GM12878 (cell line): ENCODE data around the gene CPSF4.
"Not testable (repeated sequence)": the region's sequence is repeated elsewhere in the genome, so short reads cannot be mapped to it uniquely, and the experiment has no call there.

Source experiments
- BMI1 ChIP-seq: fragments of 450-650 bp; IDR thresholded peaks from 2 replicates; pipeline ENCODE4 v1.6.1; 2016; ENCODE audit warnings: mild to moderate bottlenecking, moderate library complexity, borderline replicate concordance
- GABPA ChIP-seq: IDR thresholded peaks from 2 replicates; pipeline ENCODE4 v1.6.1; 2014; ENCODE audit warnings: antibody characterized with exemption, low read depth, mild to moderate bottlenecking, inconsistent platforms
- KDM1A ChIP-seq: fragments of 200-600 bp; sonication (generic); IDR thresholded peaks from 2 replicates; pipeline ENCODE4 v1.6.1; 2016; ENCODE audit warnings: borderline replicate concordance
- MXI1 ChIP-seq: fragments of 150-350 bp; IDR thresholded peaks from 2 replicates; pipeline ENCODE4 v1.6.1; 2011; ENCODE audit warnings: low read depth, mild to moderate bottlenecking, inconsistent platforms, low read length, improper control_type of control experiment
- SUPT20H ChIP-seq: IDR thresholded peaks from 2 replicates; pipeline ENCODE4 v1.6.1; 2011; ENCODE audit warnings: low read depth, mild to moderate bottlenecking, low read length, moderate library complexity, borderline replicate concordance; ENCODE audit not compliant: control insufficient read depth
- ZZZ3 ChIP-seq: IDR thresholded peaks from 2 replicates; pipeline ENCODE4 v1.6.1; 2011; ENCODE audit warnings: low read depth; ENCODE audit not compliant: control insufficient read depth, insufficient read length
- TF ChIP-seq, protein P1 (sequence below), 3 experiments: IDR thresholded peaks in 2 of 3; conservative IDR thresholded peaks in 1 of 3; 2 replicates each; pipeline ENCODE4 v1.5.1; 2011; ENCODE audit warnings: low read depth in 3 of 3, low read length in 3 of 3, mild to moderate bottlenecking in 3 of 3, control low read depth in 2 of 3, moderate library complexity in 2 of 3, inconsistent platforms in 1 of 3, mixed read lengths in 1 of 3; ENCODE audit not compliant: control insufficient read depth in 2 of 3, insufficient read depth in 1 of 3; ENCODE audit errors: extremely low read depth in 1 of 3
- TF ChIP-seq, protein P2 (sequence below): IDR thresholded peaks from 2 replicates; pipeline ENCODE4 v1.6.1; 2012; ENCODE audit warnings: mild to moderate bottlenecking, low read depth, low read length

DNA sequence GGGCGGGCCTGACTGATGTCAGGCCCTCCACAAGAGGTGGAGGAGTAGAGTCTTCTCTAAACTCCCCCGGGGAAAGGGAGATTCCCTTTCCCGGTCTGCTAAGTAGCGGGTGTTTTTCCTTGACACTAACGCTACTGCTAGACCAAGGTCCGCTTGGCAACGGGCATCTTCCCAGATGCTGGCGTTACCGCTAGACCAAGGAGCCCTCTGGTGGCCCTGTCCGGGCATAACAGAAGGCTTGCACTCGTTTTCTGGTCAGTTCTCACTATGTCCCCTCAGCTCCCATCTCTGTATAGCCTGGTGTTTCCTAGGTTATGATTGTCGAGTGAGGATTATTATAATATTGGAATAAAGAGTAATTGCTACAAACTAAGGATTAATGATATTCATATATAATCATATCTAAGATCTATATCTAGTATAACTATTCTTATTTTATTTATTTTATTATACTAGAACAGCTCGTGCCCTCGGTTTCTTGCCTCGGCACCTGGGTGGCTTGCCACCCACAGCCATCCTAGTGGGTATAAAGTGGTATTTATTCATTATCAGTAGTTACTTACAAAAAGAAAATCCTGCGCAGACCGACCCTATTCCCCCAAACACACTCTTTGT, 23.1 kb upstream of the CPSF4 start:
- TF ChIP-seq, protein P1, sequence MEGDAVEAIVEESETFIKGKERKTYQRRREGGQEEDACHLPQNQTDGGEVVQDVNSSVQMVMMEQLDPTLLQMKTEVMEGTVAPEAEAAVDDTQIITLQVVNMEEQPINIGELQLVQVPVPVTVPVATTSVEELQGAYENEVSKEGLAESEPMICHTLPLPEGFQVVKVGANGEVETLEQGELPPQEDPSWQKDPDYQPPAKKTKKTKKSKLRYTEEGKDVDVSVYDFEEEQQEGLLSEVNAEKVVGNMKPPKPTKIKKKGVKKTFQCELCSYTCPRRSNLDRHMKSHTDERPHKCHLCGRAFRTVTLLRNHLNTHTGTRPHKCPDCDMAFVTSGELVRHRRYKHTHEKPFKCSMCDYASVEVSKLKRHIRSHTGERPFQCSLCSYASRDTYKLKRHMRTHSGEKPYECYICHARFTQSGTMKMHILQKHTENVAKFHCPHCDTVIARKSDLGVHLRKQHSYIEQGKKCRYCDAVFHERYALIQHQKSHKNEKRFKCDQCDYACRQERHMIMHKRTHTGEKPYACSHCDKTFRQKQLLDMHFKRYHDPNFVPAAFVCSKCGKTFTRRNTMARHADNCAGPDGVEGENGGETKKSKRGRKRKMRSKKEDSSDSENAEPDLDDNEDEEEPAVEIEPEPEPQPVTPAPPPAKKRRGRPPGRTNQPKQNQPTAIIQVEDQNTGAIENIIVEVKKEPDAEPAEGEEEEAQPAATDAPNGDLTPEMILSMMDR (IDR thresholded peaks at IDR 0.05 in 2 of 3, conservative IDR thresholded peaks at IDR 0.05 in 1 of 3; ENCODE audit: control insufficient read depth in 2 of 3, extremely low read depth in 1 of 3, insufficient read depth in 1 of 3, low read depth in 3 of 3, low read length in 3 of 3) = peak; percentile 34 to 68 (median 41)
- TF ChIP-seq MXI1, GABPA, ZZZ3, KDM1A, SUPT20H, BMI1: not testable (repeated sequence)
- TF ChIP-seq, protein P2, sequence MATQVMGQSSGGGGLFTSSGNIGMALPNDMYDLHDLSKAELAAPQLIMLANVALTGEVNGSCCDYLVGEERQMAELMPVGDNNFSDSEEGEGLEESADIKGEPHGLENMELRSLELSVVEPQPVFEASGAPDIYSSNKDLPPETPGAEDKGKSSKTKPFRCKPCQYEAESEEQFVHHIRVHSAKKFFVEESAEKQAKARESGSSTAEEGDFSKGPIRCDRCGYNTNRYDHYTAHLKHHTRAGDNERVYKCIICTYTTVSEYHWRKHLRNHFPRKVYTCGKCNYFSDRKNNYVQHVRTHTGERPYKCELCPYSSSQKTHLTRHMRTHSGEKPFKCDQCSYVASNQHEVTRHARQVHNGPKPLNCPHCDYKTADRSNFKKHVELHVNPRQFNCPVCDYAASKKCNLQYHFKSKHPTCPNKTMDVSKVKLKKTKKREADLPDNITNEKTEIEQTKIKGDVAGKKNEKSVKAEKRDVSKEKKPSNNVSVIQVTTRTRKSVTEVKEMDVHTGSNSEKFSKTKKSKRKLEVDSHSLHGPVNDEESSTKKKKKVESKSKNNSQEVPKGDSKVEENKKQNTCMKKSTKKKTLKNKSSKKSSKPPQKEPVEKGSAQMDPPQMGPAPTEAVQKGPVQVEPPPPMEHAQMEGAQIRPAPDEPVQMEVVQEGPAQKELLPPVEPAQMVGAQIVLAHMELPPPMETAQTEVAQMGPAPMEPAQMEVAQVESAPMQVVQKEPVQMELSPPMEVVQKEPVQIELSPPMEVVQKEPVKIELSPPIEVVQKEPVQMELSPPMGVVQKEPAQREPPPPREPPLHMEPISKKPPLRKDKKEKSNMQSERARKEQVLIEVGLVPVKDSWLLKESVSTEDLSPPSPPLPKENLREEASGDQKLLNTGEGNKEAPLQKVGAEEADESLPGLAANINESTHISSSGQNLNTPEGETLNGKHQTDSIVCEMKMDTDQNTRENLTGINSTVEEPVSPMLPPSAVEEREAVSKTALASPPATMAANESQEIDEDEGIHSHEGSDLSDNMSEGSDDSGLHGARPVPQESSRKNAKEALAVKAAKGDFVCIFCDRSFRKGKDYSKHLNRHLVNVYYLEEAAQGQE = not testable (repeated sequence)
